T-cell (primary cell): Measurements from ENCODE around the gene GPRIN3. TPM values are rescaled to one million over a fixed set of nuclear protein-coding genes. Genes with fewer than 3 reads are reported as not detected.

ENCODE experiments used
- ATAC-seq, 4 experiments: fragments of 200-7000 bp in 3 of 4; fragments of 150-1000 bp in 1 of 4; cut with Tn5 transposase; replicated peaks in 1 of 4; 1 replicate in 3 of 4; 2 replicates in 1 of 4; pipeline ENCODE4 v1.10.0; 2021; ENCODE audit warnings: moderate library complexity in 3 of 4, mild to moderate bottlenecking in 2 of 4, moderate number of reproducible peaks in 1 of 4
- CTCF ChIA-PET, 2 donors: fragments of 300-600 bp; sonication (Branson Sonifier 250); formaldehyde crosslinking; loops; one replicate each; lab custom pipeline; 2022; ENCODE audit warnings: antibody characterized with exemption in 2 of 2; lab: Charles Lee
- POLR2A ChIA-PET, 2 donors: fragments of 300-600 bp; sonication (Branson Sonifier 250); formaldehyde crosslinking; loops; one replicate each; lab custom pipeline; 2022; ENCODE audit warnings: antibody characterized with exemption in 2 of 2; lab: Charles Lee
- DNase-seq, 35 experiments: peaks; one replicate each; pipeline versions ENCODE4 v3.0.0 to v3.0.0-alpha.2; 2013 to 2023
- H3K27ac ChIP-seq: one replicate; pipeline ENCODE4 v1.5.1; 2013; ENCODE audit warnings: low read length
- H3K27me3 ChIP-seq, 2 experiments: replicated peaks in 1 of 2; 1 replicate in 1 of 2; 2 replicates in 1 of 2; pipeline versions ENCODE4 v1.6.1 to v1.7.0; 2013; ENCODE audit warnings: low read length in 1 of 2, mixed read lengths in 1 of 2; ENCODE audit not compliant: control insufficient read depth in 2 of 2, insufficient read depth in 2 of 2; ENCODE audit errors: extremely low read depth in 1 of 2
- H3K36me3 ChIP-seq, 2 donors: 1 replicate in 1 of 2; 2 replicates in 1 of 2; pipeline versions ENCODE4 v1.6.1 to v1.7.0; 2013; ENCODE audit warnings: low read length in 1 of 2; ENCODE audit not compliant: control insufficient read depth in 2 of 2, insufficient read depth in 1 of 2; ENCODE audit errors: extremely low read depth in 1 of 2
- H3K4me1 ChIP-seq, 2 experiments: 1 replicate in 1 of 2; 2 replicates in 1 of 2; pipeline versions ENCODE4 v1.6.1 to v1.7.0; 2013; ENCODE audit warnings: low read length in 2 of 2, mixed read lengths in 1 of 2; ENCODE audit not compliant: insufficient read depth in 2 of 2, control insufficient read depth in 1 of 2; ENCODE audit errors: extremely low read depth in 1 of 2
- H3K4me3 ChIP-seq, 2 donors: 1 replicate in 1 of 2; 2 replicates in 1 of 2; pipeline versions ENCODE4 v1.5.1 to v1.7.0; 2013; ENCODE audit warnings: mild to moderate bottlenecking in 2 of 2, low read length in 1 of 2, moderate library complexity in 1 of 2; ENCODE audit not compliant: control insufficient read depth in 1 of 2; ENCODE audit errors: extremely low read depth in 1 of 2
- H3K9me3 ChIP-seq: 2 replicates; pipeline ENCODE4 v1.7.0; 2013
- H3K27ac Mint-ChIP-seq, 2 donors: one replicate each; pipeline ENCODE4 v1.8.0; 2020 to 2021; ENCODE audit warnings: mild to moderate bottlenecking in 2 of 2, mixed read lengths in 2 of 2
- H3K27me3 Mint-ChIP-seq, 2 donors: one replicate each; pipeline ENCODE4 v1.8.0; 2021 to 2022; ENCODE audit warnings: mixed read lengths in 2 of 2
- H3K36me3 Mint-ChIP-seq: one replicate; pipeline ENCODE4 v1.8.0; 2021; ENCODE audit warnings: mixed read lengths
- H3K4me1 Mint-ChIP-seq, 3 donors: one replicate each; pipeline ENCODE4 v1.8.0; 2020 to 2022; ENCODE audit warnings: mixed read lengths in 3 of 3, mild to moderate bottlenecking in 1 of 3
- H3K4me3 Mint-ChIP-seq, 3 donors: one replicate each; pipeline ENCODE4 v1.8.0; 2020 to 2022; ENCODE audit warnings: mild to moderate bottlenecking in 3 of 3, mixed read lengths in 3 of 3, moderate library complexity in 3 of 3
- H3K9me3 Mint-ChIP-seq, 3 donors: one replicate each; pipeline ENCODE4 v1.8.0; 2020 to 2022; ENCODE audit warnings: mixed read lengths in 3 of 3
- WGBS: methylation state at CpG from one replicate; pipeline ENCODE4 v1.1.5; 2013; ENCODE audit warnings: missing lambda C conversion rate; ENCODE audit not compliant: insufficient coverage; 5-methylcytosine and 5-hydroxymethylcytosine counted together
- total RNA-seq, 35 experiments: library from RNA in 6 of 35; stranded (reverse) in 6 of 35; fragments of 120-200 nt in 1 of 35; gene quantifications; one replicate each; pipeline versions ENCODE4 v1.2.1 to v1.2.4 and lab custom pipeline; 2013 to 2026

GPRIN3 gene
- total RNA-seq, 5 donors from 2014 or later (not counting 1 experiment from before 2014, with no cell fraction given), result 17.4 to 56.1 (median 23.0) TPM

DNA sequence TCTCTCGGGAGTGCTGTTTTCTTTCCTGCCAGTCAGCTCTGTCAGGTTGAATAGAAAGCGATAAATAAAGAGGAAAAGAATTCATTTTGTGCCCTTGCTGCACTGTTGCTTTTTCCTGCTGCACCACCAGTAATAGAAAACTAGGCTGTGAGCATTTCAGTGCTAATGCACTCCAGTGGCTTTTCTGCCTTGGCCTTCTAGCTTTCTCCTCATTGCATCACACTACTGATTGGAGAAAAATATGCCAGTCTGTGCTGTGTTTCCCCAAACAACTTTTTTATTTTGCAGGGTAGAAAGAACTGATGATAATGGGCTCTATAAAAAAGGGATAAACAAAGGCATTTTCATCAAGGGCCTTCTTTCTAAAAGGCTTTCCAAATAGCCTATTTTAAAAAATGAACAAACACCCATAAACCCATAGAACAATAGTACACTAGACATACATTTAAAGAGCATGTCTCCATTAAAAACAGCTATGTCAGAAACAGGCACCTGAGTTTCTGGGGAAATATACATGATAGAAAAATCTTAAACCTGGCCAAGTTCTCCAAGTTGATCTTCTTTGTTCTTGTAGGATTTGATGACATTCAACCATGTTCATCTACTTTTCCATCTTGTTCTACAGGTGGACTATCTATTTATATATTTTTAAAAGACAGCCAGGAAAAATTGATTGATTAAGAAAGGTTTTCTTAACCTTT, 86.3 kb downstream of the GPRIN3 start:
- Mint-ChIP-seq H3K4me1 (peaks cover 0 to 4% (median 0%) of the 10 kb centered on the region in 3 donors), H3K9me3 (no peaks in the 10 kb centered on the region), H3K36me3 (no peaks in the 10 kb centered on the region), H3K4me3 (no peak overlapping the region), H3K27ac (no peak overlapping the region), H3K27me3 (peaks cover 0 to 4% of the 10 kb centered on the region in 2 donors)
- Histone ChIP-seq H3K4me3 (no peak overlapping the region), H3K4me1 (no peaks in the 10 kb centered on the region), H3K27ac (no peak overlapping the region), H3K36me3 (no peaks in the 10 kb centered on the region), H3K9me3 (no peaks in the 10 kb centered on the region), H3K27me3 (no peaks in the 10 kb centered on the region)
- DNase-seq, result no peak
- ChIA-PET CTCF (interaction anchor here in 1 of 2 donors (0.7 kb wide), 1 partner anchor 101 kb away, joined by 4 read pairs; no protein-coding TSS in a partner anchor), POLR2A (no interaction called here)
- WGBS, result 100% methylated on average over 1 of the region's 2 CpGs
- ATAC-seq, result no peak

DNA sequence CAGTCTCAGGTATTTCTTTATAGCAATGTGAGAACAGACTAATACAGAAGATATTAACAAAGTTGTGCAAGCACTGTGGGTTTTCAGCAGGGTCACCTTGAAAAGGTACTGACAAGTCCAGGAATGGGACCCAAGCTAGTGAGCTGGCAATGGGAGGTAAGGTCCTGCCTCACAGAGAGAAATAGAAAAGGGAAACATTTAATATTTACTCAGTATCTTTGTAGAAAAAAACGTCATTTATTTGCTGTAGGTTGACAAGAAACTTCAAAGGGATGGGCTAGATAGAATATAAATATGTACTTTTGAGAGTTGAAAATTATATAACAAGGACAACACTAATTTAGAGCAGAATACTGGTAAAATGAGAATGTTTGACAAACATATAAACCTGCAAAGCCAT, 89.0 kb downstream of the GPRIN3 start:
- H3K27me3 ChIP-seq, result no peaks in the 10 kb centered on the region
- Mint-ChIP-seq H3K27me3 (peaks cover 6 to 8% of the 10 kb centered on the region in 2 donors), H3K36me3 (no peaks in the 10 kb centered on the region), H3K4me1 (peaks cover 0 to 4% (median 0%) of the 10 kb centered on the region in 3 donors), H3K4me3 (no peak overlapping the region), H3K27ac (no peak overlapping the region), H3K9me3 (no peaks in the 10 kb centered on the region)
- CTCF ChIA-PET, result interaction anchor here in 1 of 2 donors (1.4 kb wide), 1 partner anchor 8 kb away, joined by 4 read pairs; no protein-coding TSS in a partner anchor
- ATAC-seq (no peak), DNase-seq (no peak)
- no peak overlapping the region for H3K4me3 ChIP-seq
- H3K9me3 ChIP-seq, result no peaks in the 10 kb centered on the region
- H3K4me1 ChIP-seq, result no peaks in the 10 kb centered on the region
- H3K36me3 ChIP-seq, result no peaks in the 10 kb centered on the region
- WGBS, result no CpG with 5 or more reads among the region's 1 CpG
- POLR2A ChIA-PET, result no interaction called here
- H3K27ac ChIP-seq, result no peak overlapping the region

DNA sequence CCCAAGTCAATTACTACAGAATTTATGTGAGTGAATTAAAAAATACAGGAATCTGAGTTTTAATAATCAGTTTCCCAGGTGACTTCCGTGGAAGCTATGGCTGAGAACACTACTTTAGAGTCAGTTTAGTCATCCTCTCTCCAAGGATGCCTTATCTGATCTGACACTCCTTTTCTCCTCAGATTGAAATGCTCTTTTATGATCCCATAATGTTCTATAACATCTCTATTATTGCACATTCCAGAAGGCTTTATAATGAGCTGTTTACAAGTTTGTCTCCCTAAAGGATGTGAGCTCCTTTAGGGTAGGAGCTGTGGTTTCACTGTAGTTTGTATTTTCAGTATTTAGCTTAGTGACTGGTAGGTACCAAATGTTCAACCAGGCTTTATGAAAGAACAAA, 90.0 kb downstream of the GPRIN3 start:
- no CpG with 5 or more reads among the region's 1 CpG for WGBS
- H3K4me1 ChIP-seq, result no peaks in the 10 kb centered on the region
- CTCF ChIA-PET, result interaction anchor here (0.8 to 1.6 kb wide), 4 partner anchors 9 to 217 kb away, joined by 3 to 9 read pairs (median 4); no protein-coding TSS in a partner anchor
- no peaks in the 10 kb centered on the region for H3K9me3 ChIP-seq
- no peak overlapping the region for H3K27ac ChIP-seq
- no peak overlapping the region for H3K4me3 Mint-ChIP-seq
- no peaks in the 10 kb centered on the region for H3K9me3 Mint-ChIP-seq
- no peaks in the 10 kb centered on the region for H3K36me3 Mint-ChIP-seq
- POLR2A ChIA-PET, result no interaction called here
- peaks cover 7 to 10% of the 10 kb centered on the region in 2 donors for H3K27me3 Mint-ChIP-seq
- H3K4me1 Mint-ChIP-seq, result peaks cover 0 to 4% (median 0%) of the 10 kb centered on the region in 3 donors
- no peak for ATAC-seq
- H3K4me3 ChIP-seq, result no peak overlapping the region
- no peaks in the 10 kb centered on the region for H3K27me3 ChIP-seq
- no peak for DNase-seq
- H3K36me3 ChIP-seq, result no peaks in the 10 kb centered on the region
- no peak overlapping the region for H3K27ac Mint-ChIP-seq

DNA sequence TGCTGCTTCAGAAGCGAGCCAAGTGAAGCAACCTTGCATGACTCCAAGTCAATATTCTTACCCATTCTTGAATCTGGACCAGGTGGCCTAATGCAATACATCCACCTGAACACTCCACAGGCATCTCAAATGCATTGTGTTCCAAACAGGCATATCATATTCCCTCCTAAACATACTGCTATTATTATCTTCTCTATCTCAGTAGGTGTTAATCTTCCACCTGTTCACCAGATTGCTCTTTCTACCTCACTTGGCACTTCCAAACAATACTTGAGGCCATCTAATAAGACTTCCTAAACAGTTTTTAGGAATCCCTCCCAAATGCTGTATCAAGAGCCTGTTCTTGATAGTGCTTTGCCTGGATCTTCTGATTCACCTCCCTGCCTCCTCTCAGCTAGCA, 90.7 kb downstream of the GPRIN3 start:
- no peaks in the 10 kb centered on the region for H3K9me3 ChIP-seq
- DNase-seq, result no peak
- peaks cover 11 to 12% of the 10 kb centered on the region in 2 donors for H3K27me3 Mint-ChIP-seq
- H3K4me1 Mint-ChIP-seq, result peaks cover 0 to under 1% (median 0%) of the 10 kb centered on the region in 3 donors
- H3K4me3 ChIP-seq, result no peak overlapping the region
- ATAC-seq, result no peak
- no peaks in the 10 kb centered on the region for H3K36me3 Mint-ChIP-seq
- no peaks in the 10 kb centered on the region for H3K27me3 ChIP-seq
- no peak overlapping the region for H3K27ac Mint-ChIP-seq
- H3K9me3 Mint-ChIP-seq, result no peaks in the 10 kb centered on the region
- ChIA-PET CTCF (interaction anchor here (0.8 to 1.6 kb wide), 3 partner anchors 9 to 218 kb away, joined by 3 to 9 read pairs (median 3); no protein-coding TSS in a partner anchor), POLR2A (no interaction called here)
- H3K27ac ChIP-seq, result no peak overlapping the region
- no peaks in the 10 kb centered on the region for H3K4me1 ChIP-seq
- no peak overlapping the region for H3K4me3 Mint-ChIP-seq
- no peaks in the 10 kb centered on the region for H3K36me3 ChIP-seq
- WGBS, result 86% methylated on average over 1 of the region's 1 CpG

DNA sequence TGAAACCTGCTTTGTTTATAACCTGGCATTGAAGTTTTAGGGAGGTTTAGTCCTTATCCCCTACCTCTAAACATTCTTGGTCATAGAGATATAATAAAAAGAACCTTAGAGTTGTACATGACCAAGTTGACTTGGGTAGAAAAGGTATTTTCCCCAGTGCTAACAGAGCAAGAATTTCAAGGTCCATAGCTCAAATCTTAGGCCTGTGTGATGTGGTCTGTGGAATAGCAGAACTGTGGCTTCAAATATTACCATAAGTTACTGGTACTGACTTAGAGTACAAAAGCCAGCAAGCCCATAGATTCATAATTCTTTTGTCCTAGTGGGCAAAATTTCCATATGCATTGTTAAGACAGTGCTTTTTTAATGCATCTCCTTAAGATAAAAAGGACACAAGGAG, 91.2 kb downstream of the GPRIN3 start:
- H3K27ac Mint-ChIP-seq, result no peak overlapping the region
- no peak overlapping the region for H3K4me3 ChIP-seq
- ChIA-PET POLR2A (no interaction called here), CTCF (no interaction called here)
- H3K27me3 Mint-ChIP-seq, result peaks cover 11 to 12% of the 10 kb centered on the region in 2 donors
- no peak for ATAC-seq
- no peak overlapping the region for H3K27ac ChIP-seq
- no peaks in the 10 kb centered on the region for H3K36me3 ChIP-seq
- H3K9me3 ChIP-seq, result no peaks in the 10 kb centered on the region
- no peak overlapping the region for H3K4me3 Mint-ChIP-seq
- no peaks in the 10 kb centered on the region for H3K9me3 Mint-ChIP-seq
- no peaks in the 10 kb centered on the region for H3K4me1 Mint-ChIP-seq
- H3K36me3 Mint-ChIP-seq, result no peaks in the 10 kb centered on the region
- no peaks in the 10 kb centered on the region for H3K4me1 ChIP-seq
- no peak for DNase-seq
- no peaks in the 10 kb centered on the region for H3K27me3 ChIP-seq

DNA sequence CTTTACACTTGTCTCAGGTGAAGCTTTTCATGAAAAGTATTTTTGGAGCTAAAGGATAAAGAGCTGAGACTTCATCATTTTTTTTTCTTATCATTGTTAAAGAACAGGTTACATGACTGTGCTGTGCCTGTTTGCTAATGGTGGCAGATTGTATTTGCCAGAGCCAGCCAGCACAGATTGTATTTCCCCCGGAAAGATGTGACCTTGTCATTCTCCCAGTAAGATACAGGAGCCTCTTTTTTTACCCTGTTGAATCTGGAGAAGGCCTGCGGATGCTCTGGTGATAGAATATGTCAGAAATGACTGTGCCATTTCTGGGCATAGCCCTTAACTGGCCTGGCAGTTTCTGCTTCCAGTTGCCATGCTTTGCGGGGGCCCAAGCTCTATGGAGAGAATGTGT, 91.9 kb downstream of the GPRIN3 start:
- H3K27me3 Mint-ChIP-seq, result peaks cover 11 to 12% of the 10 kb centered on the region in 2 donors
- H3K36me3 Mint-ChIP-seq, result no peaks in the 10 kb centered on the region
- ATAC-seq (no peak), DNase-seq (no peak)
- Histone ChIP-seq H3K4me1 (no peaks in the 10 kb centered on the region), H3K9me3 (no peaks in the 10 kb centered on the region), H3K27me3 (no peaks in the 10 kb centered on the region), H3K27ac (no peak overlapping the region), H3K36me3 (no peaks in the 10 kb centered on the region), H3K4me3 (no peak overlapping the region)
- 100% methylated on average over 1 of the region's 3 CpGs for WGBS
- no peak overlapping the region for H3K27ac Mint-ChIP-seq
- H3K4me3 Mint-ChIP-seq, result no peak overlapping the region
- H3K9me3 Mint-ChIP-seq, result no peaks in the 10 kb centered on the region
- ChIA-PET POLR2A (no interaction called here), CTCF (no interaction called here)
- no peaks in the 10 kb centered on the region for H3K4me1 Mint-ChIP-seq
